K562 (cell line): ENCODE results near the gene HTR4. TPM values are rescaled to one million over a fixed set of nuclear protein-coding genes. Genes with fewer than 3 reads are reported as not detected.

Experiments used
- ATAC-seq: fragments of 200-7000 bp; cut with Tn5 transposase; 3 replicates; pipeline ENCODE4 v1.9.1; 2020; ENCODE audit warnings: moderate library complexity
- BruUV-seq: library from RNA; stranded (reverse); fragments of 400-500 nt; replicated peaks from 2 replicates; lab custom pipeline; 2021; lab: Mats Ljungman, UMichigan
- CTCF ChIA-PET: fragments of 300-600 bp; formaldehyde crosslinking; extraction: SDS; loops from one replicate; lab custom pipeline; 2021; ENCODE audit warnings: low intra/inter-chr PET ratio; lab: Yijun Ruan, JAX
- POLR2A ChIA-PET: fragments of 300-600, 350-650 bp; sonication (Branson Sonifier 250); formaldehyde crosslinking; extraction: SDS; loops from one replicate; lab custom pipeline; 2021; ENCODE audit warnings: antibody characterized with exemption, inconsistent platforms; lab: Yijun Ruan, JAX
- DNase-seq, 4 experiments: peaks; one replicate each; pipeline versions ENCODE4 v3.0.0 to v3.0.0-alpha.2; 2011 to 2018; ENCODE audit warnings: low spot score in 3 of 4, mixed read lengths in 3 of 4; ENCODE audit errors: extremely low read depth in 1 of 4
- FAIRE-seq: peaks from 2 replicates; lab custom pipeline; 2011; peaks lifted over from hg19 to GRCh38; lab: Jason Lieb, UNC
- H2AFZ ChIP-seq: 2 replicates; pipeline ENCODE4 v1.6.0; 2011; ENCODE audit warnings: low read depth, low read length, control low read depth, inconsistent platforms
- H3K27ac ChIP-seq: fragments of 200-600 bp; 3 replicates; pipeline ENCODE4 v1.8.0; 2011; ENCODE audit warnings: low read depth, mild to moderate bottlenecking, control low read depth, inconsistent platforms, low read length, moderate library complexity, mixed read lengths; ENCODE audit errors: extremely low read depth
- H3K27me3 ChIP-seq, 2 experiments: fragments of 300-600 bp in 1 of 2; 2 replicates in 1 of 2; 3 replicates in 1 of 2; pipeline versions ENCODE4 v1.6.0 to v1.8.0; 2011; ENCODE audit warnings: inconsistent platforms in 2 of 2, low read length in 2 of 2, mild to moderate bottlenecking in 1 of 2, mixed read lengths in 1 of 2, moderate library complexity in 1 of 2; ENCODE audit not compliant: control insufficient read depth in 2 of 2, insufficient read depth in 2 of 2
- H3K36me3 ChIP-seq: fragments of 300-600 bp; 3 replicates; pipeline ENCODE4 v1.8.0; 2011; ENCODE audit warnings: mild to moderate bottlenecking, low read length, inconsistent platforms; ENCODE audit not compliant: control insufficient read depth, insufficient read depth
- H3K4me1 ChIP-seq, 2 experiments: fragments of 200-600 bp in 1 of 2; replicated peaks in 1 of 2; 2 replicates in 1 of 2; 3 replicates in 1 of 2; pipeline versions ENCODE4 v1.5.1 to v1.8.0; 2011; ENCODE audit warnings: inconsistent platforms in 2 of 2, low read length in 2 of 2, mild to moderate bottlenecking in 1 of 2, mixed read lengths in 1 of 2, moderate library complexity in 1 of 2; ENCODE audit not compliant: control insufficient read depth in 2 of 2, insufficient read depth in 2 of 2
- H3K4me2 ChIP-seq: 2 replicates; pipeline ENCODE4 v1.6.1; 2011; ENCODE audit warnings: low read length, control low read depth, inconsistent platforms, mixed read lengths; ENCODE audit not compliant: insufficient read depth
- H3K4me3 ChIP-seq: fragments of 200-600 bp; sonication (generic), shearing (Covaris generic); 2 replicates; pipeline ENCODE4 v1.5.1; 2016; ENCODE audit warnings: control low read depth, inconsistent platforms
- H3K79me2 ChIP-seq: fragments of 200-600 bp; 3 replicates; pipeline ENCODE4 v1.8.0; 2011; ENCODE audit warnings: low read length, inconsistent platforms; ENCODE audit not compliant: control insufficient read depth, insufficient read depth
- H3K9ac ChIP-seq, 2 experiments: 2 replicates each; pipeline versions ENCODE4 v1.6.0 to v1.6.1; 2011; ENCODE audit warnings: low read depth in 2 of 2, low read length in 2 of 2, control low read depth in 1 of 2, inconsistent platforms in 1 of 2, mild to moderate bottlenecking in 1 of 2, mixed read lengths in 1 of 2; ENCODE audit not compliant: insufficient read depth in 1 of 2
- H3K9me1 ChIP-seq: one replicate; pipeline ENCODE4 v1.6.0; 2011; ENCODE audit warnings: inconsistent platforms, mild to moderate bottlenecking, low read length, moderate library complexity; ENCODE audit not compliant: control insufficient read depth, insufficient read depth
- H3K9me3 ChIP-seq: replicated peaks from 2 replicates; pipeline ENCODE4 v1.5.1; 2011; ENCODE audit warnings: low read depth, low read length, inconsistent platforms; ENCODE audit not compliant: control insufficient read depth, insufficient read depth
- H4K20me1 ChIP-seq: replicated peaks from 2 replicates; pipeline ENCODE4 v1.6.1; 2011; ENCODE audit warnings: low read length, inconsistent platforms, mixed read lengths; ENCODE audit not compliant: control insufficient read depth, insufficient read depth
- ATF2 ChIP-seq: sonication (generic); formaldehyde crosslinking; IDR thresholded peaks from 2 replicates; pipeline ENCODE4 v1.8.1; 2022; ENCODE audit warnings: missing genetic modification reagents
- ERF ChIP-seq: fragments of 450-650 bp; formaldehyde crosslinking; IDR thresholded peaks from 2 replicates; pipeline ENCODE4 v1.4.0; 2020; ENCODE audit warnings: mild to moderate bottlenecking, mixed read lengths
- FOXP1 ChIP-seq: sonication (generic); formaldehyde crosslinking; IDR thresholded peaks from 2 replicates; pipeline ENCODE4 v1.8.0; 2022; ENCODE audit warnings: mild to moderate bottlenecking, missing genetic modification reagents
- MCM7 ChIP-seq, 2 experiments: fragments of 450-650 bp; IDR thresholded peaks; 2 replicates each; pipeline ENCODE4 v1.6.1; 2016 to 2018
- MTA3 ChIP-seq: fragments of 450-650 bp; formaldehyde crosslinking; IDR thresholded peaks from 2 replicates; pipeline ENCODE4 v1.6.1; 2017; ENCODE audit warnings: mild to moderate bottlenecking, borderline replicate concordance
- NUFIP1 ChIP-seq: fragments of 450-650 bp; IDR thresholded peaks from 2 replicates; pipeline ENCODE4 v1.6.1; 2018; ENCODE audit not compliant: partially characterized antibody
- RBBP5 ChIP-seq: fragments of 200-600 bp; sonication (generic); IDR thresholded peaks from 2 replicates; pipeline ENCODE4 v1.6.1; 2012; ENCODE audit warnings: borderline replicate concordance, mild to moderate bottlenecking, low read length, control low read depth, inconsistent platforms; ENCODE audit not compliant: insufficient read depth, poor library complexity, severe bottlenecking
- THRAP3 ChIP-seq: fragments of 450-650 bp; IDR thresholded peaks from 2 replicates; pipeline ENCODE4 v1.6.1; 2016; ENCODE audit warnings: mild to moderate bottlenecking, inconsistent platforms, borderline replicate concordance
- USF2 ChIP-seq: sonication (generic); formaldehyde crosslinking; IDR thresholded peaks from 2 replicates; pipeline ENCODE4 v1.5.0; 2020; ENCODE audit warnings: missing genetic modification reagents
- ZNF609 ChIP-seq: sonication (generic); formaldehyde crosslinking; IDR thresholded peaks from 2 replicates; pipeline ENCODE4 v1.8.1; 2023; ENCODE audit warnings: missing genetic modification reagents, mild to moderate bottlenecking, borderline replicate concordance
- WGBS: fragments of 100-300 bp; shearing (Covaris generic); methylation state at CpG from one replicate; pipeline ENCODE4 v1.1.6; 2016; ENCODE audit warnings: low coverage, mixed read lengths; ENCODE audit not compliant: insufficient coverage; ENCODE audit errors: missing lambda C conversion rate; 5-methylcytosine and 5-hydroxymethylcytosine counted together
- in situ Hi-C: fragments of 300-500 bp; cut with MboI; formaldehyde crosslinking; loops from 4 replicates; pipeline ENCODE4 v1.15.0; 2018; ENCODE audit warnings: inconsistent platforms, mixed read lengths
- intact Hi-C: fragments of 100-400 bp; cut with micrococcal nuclease; formaldehyde crosslinking; loops from 2 replicates; pipeline ENCODE4 v1.14.2; 2022
- polyA plus RNA-seq, 8 experiments: library from polyadenylated mRNA; depleted of rRNA in 4 of 8; stranded (reverse) in 5 of 8; unstranded in 3 of 8; fragments of >200 nt; fragmentation: Nextera tagmentation in 2 of 8; fragmentation: Illumina TruSeq in 1 of 8; extraction: Ambion mirVana in 2 of 8; extraction: Trizol in 1 of 8; gene quantifications; 2 replicates each; pipeline versions ENCODE4 v1.2.1 to v1.2.3, GENCODE V29; 2011 to 2014; ENCODE audit warnings: inconsistent platforms in 1 of 8, missing spikeins in 1 of 8
- total RNA-seq, 7 experiments: library from RNA; depleted of rRNA in 6 of 7; stranded (reverse); fragments of >200 nt in 6 of 7; fragmentation: Illumina TruSeq in 2 of 7; extraction: Trizol in 2 of 7; gene quantifications; 2 replicates each; pipeline versions ENCODE4 v1.2.1 to v1.2.3, GENCODE V29; 2011 to 2021; ENCODE audit warnings: low replicate concordance in 1 of 7

The HTR4 gene
- total and polyA plus RNA-seq, 9 of the 15 experiments (the other 6 are each of a cell fraction or from before 2014, with no cell fraction given) = 0.13 TPM; not detected in 8

DNA sequence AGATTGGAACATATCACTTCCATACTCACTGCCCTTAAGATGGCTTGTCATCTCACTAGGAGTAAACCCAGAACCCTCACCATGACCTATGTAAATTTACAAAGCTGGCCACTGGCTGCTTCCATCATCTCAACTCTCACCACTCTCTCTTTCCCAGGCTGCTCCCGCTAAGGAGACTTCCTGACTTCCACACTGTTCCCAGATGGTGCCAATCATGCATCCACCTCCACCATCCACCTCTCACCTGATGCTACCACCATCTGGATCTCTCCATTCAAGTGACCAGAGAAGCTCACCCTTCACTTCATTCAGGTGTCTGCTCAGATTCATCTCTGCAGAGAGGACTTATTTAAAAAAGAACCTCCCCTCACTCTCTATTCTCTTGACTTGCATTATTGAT, 91.3 kb downstream of the HTR4 start (continued):
- no peak for TF ChIP-seq ZNF609

GRCh38 chr5:148561801-148562311, 92.5 kb downstream of the HTR4 start:
- Histone ChIP-seq H3K79me2 (no peaks in the 10 kb centered on the region), H3K9me3 (no peaks in the 10 kb centered on the region), H3K36me3 (no peaks in the 10 kb centered on the region), H2AFZ (no peak overlapping the region), H3K4me3 (no peak overlapping the region), H3K9me1 (no peaks in the 10 kb centered on the region), H3K9ac (no peak overlapping the region), H3K27me3 (no peaks in the 10 kb centered on the region), H3K4me1 (no peaks in the 10 kb centered on the region; a peak in 1 of 5 replicates), H3K27ac (no peak overlapping the region), H4K20me1 (no peaks in the 10 kb centered on the region), H3K4me2 (no peak overlapping the region)
- FAIRE-seq = no peak
- intact Hi-C loops = no loop called here
- no peak for ATAC-seq
- TF ChIP-seq RBBP5 (no peak), FOXP1 (no peak), ERF (CRISPR knock-in tag) (no peak), MTA3 (no peak), MCM7 (IDR thresholded peaks at IDR 0.05) (no peak), USF2 (no peak), NUFIP1 (no peak), THRAP3 (no peak), ATF2 (CRISPR knock-in tag) (no peak)
- in situ Hi-C loops = no loop called here
- no TSS peak for BruUV-seq
- 9% methylated on average over 3 of the region's 3 CpGs for WGBS
- no peak for DNase-seq
- CTCF ChIA-PET = no interaction called here
- POLR2A ChIA-PET = no interaction called here
